UCSD-AML1 (cell line): ENCODE results near the gene EPHB6.

ENCODE experiments used
- DNase-seq: peaks from one replicate; lab custom pipeline; 2025; ENCODE audit not compliant: unreplicated experiment; lab: John Stamatoyannopoulos, UW

Gene EPHB6

GRCh38 chr7:142854372-142855113 lies at the start of gene EPHB6:
TSS of gene EPHB6 (plus strand) at chr7:142855076. CDS start at chr7:142863228, 8,152 bp downstream.
- DNase-seq, result peak; percentile 16

GRCh38 chr7:142805350-142806021 lies 49.4 kb upstream of the EPHB6 start:
- DNase-seq, result no peak

- DNase-seq, result no peak
Observed at GRCh38 chr7:142806022-142806356, 48.9 kb upstream of the EPHB6 start.

- DNase-seq, result no peak
Observed at GRCh38 chr7:142806957-142807356, 47.9 kb upstream of the EPHB6 start.

- DNase-seq, result no peak
Observed at GRCh38 chr7:142807855-142808460, 46.9 kb upstream of the EPHB6 start.

- DNase-seq, result no peak
Observed at GRCh38 chr7:142808461-142808801, 46.4 kb upstream of the EPHB6 start.

GRCh38 chr7:142808802-142809583 lies 45.9 kb upstream of the EPHB6 start:
- DNase-seq, result no peak

- DNase-seq, result no peak
Observed at GRCh38 chr7:142809671-142810070, 45.2 kb upstream of the EPHB6 start.

GRCh38 chr7:142811154-142811737 lies 43.6 kb upstream of the EPHB6 start:
- no peak for DNase-seq

GRCh38 chr7:142812437-142813215 lies 42.2 kb upstream of the EPHB6 start:
- no peak for DNase-seq

- DNase-seq, result no peak
Observed at GRCh38 chr7:142813226-142813625, 41.6 kb upstream of the EPHB6 start.

- no peak for DNase-seq
Observed at GRCh38 chr7:142813699-142814098, 41.2 kb upstream of the EPHB6 start.

- no peak for DNase-seq
Observed at GRCh38 chr7:142814451-142814850, 40.4 kb upstream of the EPHB6 start.

- DNase-seq, result no peak
Observed at GRCh38 chr7:142815134-142815533, 39.7 kb upstream of the EPHB6 start.

GRCh38 chr7:142817506-142817905 lies 37.4 kb upstream of the EPHB6 start:
- no peak for DNase-seq

GRCh38 chr7:142819530-142819929 lies 35.3 kb upstream of the EPHB6 start:
- no peak for DNase-seq

GRCh38 chr7:142822714-142823113 lies 32.2 kb upstream of the EPHB6 start:
- no peak for DNase-seq

GRCh38 chr7:142827951-142828500 lies 26.9 kb upstream of the EPHB6 start:
- no peak for DNase-seq

- DNase-seq, result no peak
Observed at GRCh38 chr7:142832417-142832816, 22.5 kb upstream of the EPHB6 start.
